GM19035 (cell line): Measurements from ENCODE around the gene RNASEH2B.

ENCODE experiments used
- ATAC-seq: cut with Tn5 transposase; IDR thresholded peaks from one replicate; pipeline ENCODE4 v1.9.1; 2021; ENCODE audit not compliant: unreplicated experiment

Gene RNASEH2B

DNA sequence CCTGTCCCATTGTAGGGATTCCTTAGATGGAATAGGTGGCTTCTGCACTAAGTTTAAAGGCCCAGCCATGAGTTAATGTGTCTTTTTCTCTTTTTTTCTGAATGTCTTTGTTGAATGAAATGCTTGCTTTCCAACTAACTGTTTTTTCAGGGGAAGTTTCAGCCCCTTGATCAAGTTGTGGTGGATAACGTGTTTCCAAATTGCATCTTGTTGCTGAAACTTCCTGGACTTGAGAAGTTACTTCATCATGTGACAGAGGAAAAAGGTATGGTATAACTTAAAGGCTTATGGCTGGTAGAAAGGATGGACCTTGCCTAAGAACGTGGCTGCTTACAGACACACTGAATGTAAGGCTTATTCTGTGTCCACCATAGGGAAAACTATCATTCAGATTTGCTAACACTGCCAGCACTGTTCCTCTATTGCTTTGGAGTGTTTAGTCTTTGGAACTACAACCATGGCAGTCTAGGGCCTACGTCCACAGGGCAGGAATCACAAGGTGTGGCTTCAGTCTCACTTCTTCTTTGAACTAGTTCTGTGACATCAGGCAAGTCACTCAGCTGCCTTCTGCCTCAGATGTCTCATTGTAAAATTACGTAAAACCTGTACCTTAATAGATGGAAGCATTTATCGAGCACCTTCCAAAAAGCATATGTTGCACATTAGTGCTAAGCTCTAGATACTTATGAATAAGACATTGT, 25.3 kb downstream of the RNASEH2B start:
- ATAC-seq, result no peak

- ATAC-seq, result no peak
Observed at GRCh38 chr13:50936679-50937078, 27.1 kb downstream of the RNASEH2B start.

- ATAC-seq, result no peak
Observed at GRCh38 chr13:50940509-50940908, 30.9 kb downstream of the RNASEH2B start.

- ATAC-seq, result no peak
Observed at GRCh38 chr13:50941146-50941545, 31.6 kb downstream of the RNASEH2B start.

DNA sequence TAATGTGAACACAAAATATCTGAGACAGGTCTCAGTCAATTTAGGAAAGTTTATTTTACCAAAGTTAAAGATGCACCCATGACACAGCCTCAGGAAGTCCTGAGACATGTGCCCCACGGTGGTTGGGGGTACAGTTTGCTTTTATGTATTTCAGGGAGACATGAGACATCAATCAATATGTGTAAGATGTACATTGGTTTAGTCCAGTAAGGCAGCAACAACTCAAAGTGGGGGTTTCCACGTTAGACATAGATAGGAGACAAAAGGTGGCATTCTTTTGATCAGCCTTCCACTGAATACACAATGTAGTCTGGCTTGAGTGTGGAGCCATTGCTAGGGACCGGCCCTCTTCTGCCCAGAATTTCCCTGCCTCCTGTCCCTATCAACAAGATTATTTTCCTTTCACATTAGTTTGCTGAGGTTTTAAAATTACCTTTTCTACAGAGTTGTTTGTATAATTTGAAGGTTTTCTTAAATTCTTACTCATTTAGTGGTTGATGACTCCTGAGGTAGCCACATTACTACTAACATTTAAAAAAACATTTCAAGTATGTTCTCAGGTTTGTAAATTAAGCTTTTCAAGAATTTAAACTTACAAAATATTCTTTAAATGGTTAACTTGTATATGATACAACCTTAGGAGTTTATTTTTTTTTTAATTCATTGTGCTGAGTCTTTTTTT, 33.2 kb downstream of the RNASEH2B start:
- ATAC-seq, result no peak

DNA sequence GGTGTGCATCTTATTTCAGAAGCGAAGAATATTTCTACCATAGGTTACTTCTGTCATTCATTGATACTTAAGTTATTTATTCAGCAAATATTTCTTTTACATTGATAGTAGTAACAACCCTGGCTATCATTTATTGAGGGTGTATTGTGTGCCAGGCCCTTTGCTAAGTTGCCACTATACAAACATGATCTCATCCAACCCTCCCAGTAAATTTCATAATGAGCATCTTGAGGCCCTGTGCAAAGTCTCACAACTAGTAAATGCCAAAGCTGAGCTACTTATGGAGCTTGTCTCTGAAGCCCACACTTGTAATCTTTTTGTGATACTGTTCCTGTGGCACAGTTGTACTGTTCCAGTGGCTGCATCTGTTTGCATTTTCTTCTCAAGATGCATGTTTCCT, 36.1 kb downstream of the RNASEH2B start:
- ATAC-seq, result no peak

- ATAC-seq, result no peak
Observed at GRCh38 chr13:50948601-50949000, 39.0 kb downstream of the RNASEH2B start.

GRCh38 chr13:50950849-50951248, 41.3 kb downstream of the RNASEH2B start:
- no peak for ATAC-seq

GRCh38 chr13:50951366-50951765, 41.8 kb downstream of the RNASEH2B start:
- no peak for ATAC-seq

DNA sequence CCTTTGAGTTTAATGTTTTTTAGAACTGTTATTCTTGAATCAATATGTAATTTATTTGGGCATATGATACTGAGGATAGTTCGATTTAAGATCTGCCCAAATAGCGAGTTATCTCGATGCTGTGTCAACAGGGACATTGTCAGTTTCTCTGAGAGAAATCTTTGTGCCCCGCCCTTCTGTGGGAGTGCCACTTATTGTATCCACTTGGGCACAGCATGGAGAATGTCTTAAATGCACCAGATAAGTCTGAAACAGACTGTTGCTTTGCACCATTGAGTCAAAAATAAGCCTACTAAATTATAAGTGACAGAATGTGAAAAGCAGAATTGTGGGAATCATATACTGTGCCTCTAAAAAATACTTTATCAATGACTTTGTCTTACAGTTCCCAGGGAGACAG, 45.6 kb downstream of the RNASEH2B start:
- no peak for ATAC-seq

- no peak for ATAC-seq
Observed at GRCh38 chr13:50955798-50956197, 46.2 kb downstream of the RNASEH2B start.

DNA sequence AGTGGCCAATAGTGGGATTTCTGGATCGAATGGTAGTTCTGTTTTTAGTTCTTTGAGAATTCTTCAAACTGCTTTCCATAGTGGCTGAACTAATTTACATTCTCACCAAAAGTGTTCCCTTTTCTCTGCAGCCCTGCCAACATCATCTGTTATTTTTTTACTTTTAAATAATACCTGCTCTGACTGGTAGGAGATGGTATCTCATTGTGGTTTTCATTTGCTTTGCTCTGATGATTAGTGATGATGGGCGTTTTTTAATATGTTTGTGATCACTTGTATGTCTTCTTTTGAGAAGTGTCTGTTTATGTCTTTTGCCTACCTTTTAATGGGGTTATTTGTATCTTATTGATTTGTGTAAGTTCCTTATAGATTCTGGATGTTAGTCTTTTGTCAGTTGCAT, 48.0 kb downstream of the RNASEH2B start:
- ATAC-seq, result no peak

GRCh38 chr13:50969691-50970090, 60.1 kb downstream of the RNASEH2B start:
- ATAC-seq, result no peak

DNA sequence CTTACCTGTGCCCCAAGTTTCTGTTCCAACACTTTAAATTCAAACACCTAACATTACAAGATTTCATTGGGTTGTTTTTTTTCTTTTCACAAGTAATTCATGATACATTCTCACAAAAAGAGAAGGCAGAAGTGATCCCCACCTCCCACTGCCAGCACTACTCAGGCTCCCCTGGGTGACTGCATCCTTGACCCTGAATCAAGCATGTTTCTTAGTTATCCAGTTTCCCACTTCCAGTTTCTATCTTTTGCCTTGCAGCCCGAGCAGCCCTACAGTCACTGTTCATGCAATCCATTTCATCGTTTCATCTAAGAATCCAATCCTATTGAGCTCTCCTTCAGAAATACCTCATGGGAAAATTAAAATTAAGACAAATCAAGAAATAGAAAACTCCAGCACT, 61.4 kb downstream of the RNASEH2B start:
- no peak for ATAC-seq

GRCh38 chr13:50974268-50974667, 64.7 kb downstream of the RNASEH2B start:
- no peak for ATAC-seq

- ATAC-seq, result no peak
Observed at GRCh38 chr13:50979187-50979586, 69.6 kb downstream of the RNASEH2B start.

- ATAC-seq, result no peak
Observed at GRCh38 chr13:50981686-50982085, 72.1 kb downstream of the RNASEH2B start.

GRCh38 chr13:50989476-50989875, 79.9 kb downstream of the RNASEH2B start:
- ATAC-seq, result no peak

- no peak for ATAC-seq
Observed at GRCh38 chr13:50990065-50990817, 80.7 kb downstream of the RNASEH2B start.

DNA sequence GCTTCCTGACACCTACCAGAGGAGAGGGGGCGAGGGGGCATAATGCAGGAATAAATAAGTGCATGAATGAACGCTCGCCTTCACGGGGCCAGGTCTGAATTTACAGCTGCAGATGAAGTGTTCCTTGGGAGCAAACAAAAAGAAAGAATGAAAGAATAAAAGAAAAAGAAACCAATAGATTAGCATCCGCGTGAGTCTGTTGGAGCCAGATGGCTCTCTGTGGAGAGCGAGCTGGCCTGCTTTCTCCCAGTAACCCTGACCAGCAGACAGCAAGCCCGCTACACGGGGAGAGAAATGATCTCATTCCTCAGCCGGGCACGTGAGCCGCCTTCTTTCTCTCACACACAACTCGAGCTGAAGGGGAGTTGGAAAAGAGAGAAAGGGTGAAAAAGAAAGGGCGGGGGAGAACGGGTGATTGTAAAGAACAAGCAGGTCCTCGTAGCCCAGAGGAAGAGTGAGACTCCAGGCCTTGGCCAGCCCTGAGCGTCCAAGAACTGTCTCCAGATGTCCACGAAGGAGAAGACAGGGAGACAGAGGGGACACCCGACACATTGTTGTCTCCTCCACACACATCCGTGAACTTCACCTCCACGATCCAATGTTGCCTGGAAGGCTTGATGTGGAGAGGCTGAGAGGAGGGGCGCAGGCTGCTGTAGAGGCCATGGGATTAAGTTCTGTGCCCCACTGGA, 81.4 kb downstream of the RNASEH2B start:
- no peak for ATAC-seq
